ENCODE results near the gene GRM5.

GRM5 gene

DNA sequence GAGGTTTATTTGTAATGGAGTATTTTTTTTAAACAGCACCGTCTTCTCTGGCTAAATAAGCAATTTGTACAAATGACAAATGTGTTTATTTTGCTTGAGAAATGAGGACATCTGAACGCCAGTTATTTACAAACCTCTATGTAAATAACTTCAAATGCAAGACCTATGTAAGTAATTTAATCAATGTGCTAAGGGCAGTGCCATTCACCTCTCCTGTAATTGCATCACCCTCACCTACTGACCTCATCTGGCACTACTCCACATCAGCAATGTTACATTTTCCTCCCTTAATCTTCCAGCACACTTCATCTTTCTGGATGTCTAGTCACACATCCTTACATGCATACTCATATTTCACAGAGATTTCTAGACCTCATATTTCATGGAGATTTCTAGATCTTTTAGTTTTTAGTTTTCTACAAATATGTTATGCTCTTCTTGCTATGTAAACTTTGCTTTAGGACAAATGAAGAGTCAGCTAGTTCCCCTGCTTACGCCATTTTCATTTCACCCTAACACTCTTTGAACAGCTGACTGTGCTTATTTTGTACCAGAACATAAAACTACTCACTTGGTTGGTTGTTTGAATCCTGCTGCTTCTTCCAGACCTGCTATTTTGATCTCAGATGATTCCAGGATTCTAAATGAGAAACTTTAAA, 238.6 kb downstream of the GRM5 start:
- no peak for DNase-seq

DNA sequence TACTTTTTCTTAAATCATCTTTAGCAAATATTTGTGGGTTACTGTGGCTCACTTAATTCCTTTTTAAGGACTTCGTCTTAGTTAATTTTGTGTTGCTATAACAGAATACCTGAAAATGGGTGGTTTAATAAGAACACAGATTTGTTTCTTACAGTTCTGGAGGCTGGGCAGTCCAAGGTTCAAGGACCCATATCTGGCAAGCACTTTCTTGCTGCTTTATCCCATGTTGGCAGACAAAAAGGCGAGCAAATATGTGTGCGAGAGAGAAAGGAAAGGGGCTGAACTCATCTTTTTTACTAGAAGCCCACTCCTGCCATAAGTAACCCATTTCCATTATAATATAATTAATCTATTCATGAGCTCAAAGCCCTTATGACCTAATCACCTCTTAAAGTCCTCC, 246.2 kb downstream of the GRM5 start:
- no peak for DNase-seq

DNA sequence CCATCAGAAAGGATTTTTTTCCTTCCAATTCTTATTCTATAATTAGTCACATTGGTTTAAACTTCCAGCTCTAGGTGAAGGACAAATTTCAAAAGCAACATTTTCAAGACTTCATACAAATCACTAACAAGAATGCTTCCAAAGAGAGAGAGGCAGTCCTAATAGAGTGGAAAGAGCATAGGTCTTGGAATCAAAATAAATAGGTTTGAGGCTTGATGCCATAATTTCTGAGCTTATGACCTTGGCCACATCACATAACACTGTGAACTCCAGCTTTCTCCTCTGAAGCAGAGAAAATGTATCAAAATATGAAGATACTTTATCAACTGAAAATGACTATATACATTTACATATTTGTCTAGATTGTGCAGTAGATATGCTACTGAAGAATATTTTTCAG, 246.8 kb downstream of the GRM5 start:
- no peak for DNase-seq

DNA sequence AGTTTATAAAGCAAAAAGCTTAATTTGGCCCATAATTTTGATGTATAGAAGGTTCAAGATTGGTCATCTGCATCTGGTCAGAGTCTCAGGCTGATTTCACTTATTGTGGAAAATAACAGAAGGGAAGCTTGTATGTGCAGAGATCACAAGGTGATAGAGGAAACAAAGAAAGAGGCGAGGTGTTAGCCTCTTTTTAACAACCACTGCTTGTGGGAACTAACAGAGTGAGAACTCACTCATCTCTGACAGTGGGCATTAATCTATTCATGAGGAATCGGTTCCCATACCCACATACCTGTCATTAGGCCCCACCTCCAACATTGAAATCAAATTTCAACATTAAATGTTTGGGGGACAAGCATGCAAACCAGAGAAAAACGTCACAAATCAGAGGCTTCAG, 250.3 kb downstream of the GRM5 start:
- DNase-seq = no peak

DNA sequence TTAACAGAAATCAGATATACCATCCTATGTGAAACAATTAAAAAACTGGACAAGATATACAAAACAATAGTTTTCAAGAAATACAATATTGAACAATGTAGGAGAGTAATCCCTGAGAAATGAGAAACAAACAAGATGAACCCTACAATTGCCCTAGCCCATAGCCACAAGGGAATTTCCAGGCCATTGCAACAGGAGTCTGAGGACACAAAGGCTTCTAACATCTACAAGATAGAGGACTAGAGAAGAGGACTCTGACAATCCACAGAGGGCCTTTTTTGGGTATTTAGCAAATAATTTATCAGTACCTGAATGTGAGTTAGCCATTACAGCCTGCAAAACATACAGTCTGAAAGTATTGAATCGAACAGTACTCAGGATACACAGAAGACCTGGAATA, 251.7 kb downstream of the GRM5 start:
- no peak for DNase-seq

DNA sequence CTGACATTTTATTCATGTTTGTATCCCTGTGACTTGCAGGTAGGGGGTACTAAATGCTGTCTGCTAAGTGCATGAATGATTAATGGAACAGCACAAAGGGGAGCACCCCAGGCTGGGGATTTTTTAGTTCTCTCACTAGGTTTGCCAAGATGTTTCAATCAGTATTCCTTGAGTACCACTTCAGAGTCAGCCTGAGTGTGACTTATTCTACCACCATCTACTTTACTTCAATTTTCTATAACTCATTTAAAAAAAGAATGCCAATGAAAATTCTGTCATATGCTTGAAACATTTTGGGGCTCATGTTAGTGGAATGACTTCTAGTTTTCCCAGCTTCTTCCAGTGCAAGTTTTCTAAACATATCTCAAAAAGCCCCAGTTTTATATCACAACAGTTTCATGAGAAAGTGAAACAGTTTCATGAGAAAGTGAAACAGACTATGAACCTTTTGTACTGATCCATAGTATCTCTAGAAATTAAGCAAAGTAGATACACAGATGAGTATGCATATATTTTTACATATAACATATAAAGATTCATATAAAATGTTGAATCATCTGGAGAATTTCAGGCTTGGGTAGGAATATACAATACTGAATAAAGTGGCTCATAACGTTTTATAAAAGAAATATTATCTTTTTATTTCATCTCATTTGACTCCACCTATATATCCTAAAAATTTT, 252.4 kb downstream of the GRM5 start:
- DNase-seq = no peak

DNA sequence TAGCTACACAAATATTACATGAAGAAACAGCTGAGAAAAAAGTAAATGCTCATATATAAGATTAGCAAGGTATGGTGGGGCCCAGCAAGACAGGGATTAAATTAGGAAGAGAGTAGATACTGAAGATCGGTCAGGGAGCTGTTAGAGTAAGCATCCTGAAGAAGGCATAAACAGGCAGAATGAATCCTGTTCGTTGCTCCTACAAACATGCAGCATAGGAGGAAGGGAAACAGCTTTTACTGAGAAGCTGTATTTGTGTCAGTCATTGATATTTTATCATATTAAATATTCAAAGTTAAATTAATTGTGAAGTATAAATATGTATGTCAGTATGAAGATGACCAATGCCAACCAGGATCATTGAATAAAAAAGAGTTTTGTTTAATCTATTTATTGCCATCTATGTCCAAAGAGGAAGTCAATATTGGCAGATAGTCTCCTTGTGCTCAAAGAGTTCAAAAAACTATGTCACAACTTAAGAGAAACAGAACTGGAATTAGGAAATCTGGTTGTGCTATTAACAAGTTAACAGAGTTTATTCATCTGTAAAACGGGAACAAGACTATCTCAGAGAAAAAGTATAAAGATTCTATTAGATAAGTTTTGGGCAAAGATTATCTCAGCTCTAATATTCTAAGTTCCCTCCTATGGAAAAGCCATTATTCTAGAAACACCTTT, 255.2 kb downstream of the GRM5 start:
- DNase-seq = no peak

DNA sequence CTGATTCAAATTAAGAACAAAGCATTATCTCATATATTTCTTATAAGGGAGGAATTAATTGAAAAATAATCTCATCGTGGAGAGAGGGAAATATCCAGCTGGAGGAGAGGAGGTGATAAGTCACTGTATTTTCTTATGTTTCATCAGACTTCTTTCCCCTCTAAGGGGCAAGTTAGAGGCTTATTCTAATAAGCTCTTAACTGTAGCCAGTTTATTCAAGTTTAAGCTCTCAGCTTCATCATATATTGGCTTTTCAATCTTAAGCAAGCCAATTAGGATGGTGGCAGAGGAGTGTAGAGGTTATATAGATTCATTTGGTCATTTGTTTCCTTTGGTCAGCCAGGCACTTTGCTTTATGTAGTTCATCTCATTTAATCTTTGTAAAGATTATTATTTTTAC, 256.7 kb downstream of the GRM5 start:
- DNase-seq = no peak

DNA sequence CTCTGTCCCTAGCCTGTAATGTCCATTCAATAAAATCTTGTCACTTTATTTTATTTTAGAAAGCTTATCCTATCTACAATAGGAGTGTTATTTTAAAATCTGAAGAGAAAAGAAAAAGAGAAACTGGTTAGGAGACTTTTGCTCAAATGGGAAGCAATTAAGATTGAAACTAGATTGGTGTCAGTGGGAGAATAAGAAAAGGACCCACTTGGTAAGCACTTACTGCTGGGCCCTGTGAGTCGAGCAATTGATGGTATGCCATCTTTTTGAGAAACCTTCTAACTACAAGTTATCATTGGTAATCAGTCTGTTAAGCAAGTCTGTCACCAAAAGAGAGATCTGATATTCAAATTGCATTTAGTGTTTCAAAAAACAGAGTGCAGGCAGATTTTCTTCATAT, 258.4 kb downstream of the GRM5 start:
- no peak for DNase-seq

DNA sequence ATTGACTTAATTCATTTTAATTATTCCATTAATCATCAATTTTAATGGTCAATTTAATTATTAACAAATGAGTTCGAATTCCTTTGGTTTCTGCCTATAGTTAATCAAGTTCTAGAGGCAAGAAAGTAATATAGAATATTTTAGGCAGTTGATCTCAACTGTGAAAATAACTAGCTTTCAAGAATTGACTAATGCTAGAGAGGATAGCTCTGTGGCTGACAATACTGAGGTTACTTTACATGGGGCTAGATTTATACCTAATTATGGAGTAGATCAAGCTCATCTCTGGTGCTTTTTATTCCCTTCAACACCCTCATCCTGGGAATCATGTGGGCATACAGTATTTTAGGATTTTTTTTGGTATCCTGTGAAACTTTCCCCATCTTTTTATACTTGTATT, 259.4 kb downstream of the GRM5 start:
- no peak for DNase-seq

DNA sequence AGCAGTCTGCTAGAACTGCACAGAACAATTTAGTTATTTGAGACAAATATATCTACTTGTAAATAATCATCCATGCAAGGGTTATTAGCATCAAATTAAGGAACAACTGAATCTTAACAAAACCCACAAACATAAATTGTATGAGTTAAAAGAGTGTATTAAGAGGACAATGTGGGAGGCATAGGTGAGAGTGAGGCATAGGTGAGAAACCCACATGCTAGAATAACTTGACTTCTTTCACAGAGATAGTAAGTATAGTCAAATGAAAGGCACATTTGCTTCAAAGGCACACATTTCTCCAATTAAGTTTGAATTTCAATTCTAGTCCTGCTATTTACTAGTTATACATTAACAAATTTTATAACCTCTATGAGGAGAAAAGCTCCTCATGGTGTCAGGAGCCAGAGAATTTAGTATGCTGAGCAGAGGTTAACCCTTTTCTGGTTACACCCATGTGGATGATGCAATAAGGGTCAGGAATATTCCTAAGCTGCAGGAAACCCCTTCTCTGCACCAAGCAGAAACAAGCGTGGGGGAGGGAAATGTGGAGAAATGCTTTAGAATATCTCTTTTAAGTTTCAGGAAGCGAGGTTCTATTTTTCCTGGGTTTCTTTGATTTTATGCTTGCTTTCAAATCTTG, 264.2 kb downstream of the GRM5 start:
- no peak for DNase-seq

DNA sequence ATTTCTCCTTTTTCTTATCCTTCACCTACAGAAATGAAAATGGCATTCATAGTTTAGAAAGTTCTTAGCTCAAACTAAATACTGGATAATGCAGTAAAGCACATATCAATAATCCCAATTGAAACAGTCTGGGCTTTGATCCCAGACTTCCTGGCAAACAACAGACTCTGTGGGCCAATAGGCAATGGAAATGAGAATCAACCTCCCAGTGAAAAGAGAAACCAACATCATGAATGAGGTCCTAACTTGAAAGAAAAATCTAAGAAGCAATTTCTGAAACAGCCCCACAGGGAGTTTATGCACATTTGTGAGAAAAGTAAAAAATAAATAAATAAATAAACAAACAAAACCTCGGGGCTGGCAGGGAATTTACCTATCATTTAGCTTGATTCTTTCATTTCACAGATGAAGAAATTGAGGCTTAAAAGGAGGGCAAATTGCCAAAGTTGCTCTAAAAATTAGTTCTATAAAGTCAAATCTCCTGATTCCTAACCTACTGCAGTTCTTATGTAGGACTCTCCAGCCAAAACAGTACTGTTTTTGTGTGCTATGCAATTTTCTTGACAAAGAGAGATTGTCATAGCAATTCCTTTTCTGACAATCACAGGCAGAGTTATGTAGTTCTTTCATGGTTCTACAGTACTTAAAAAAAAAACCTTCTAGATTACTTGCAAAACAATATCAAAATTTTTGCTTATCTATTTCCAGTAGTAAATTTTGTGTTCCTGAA, 265.8 kb downstream of the GRM5 start:
- DNase-seq = no peak

DNA sequence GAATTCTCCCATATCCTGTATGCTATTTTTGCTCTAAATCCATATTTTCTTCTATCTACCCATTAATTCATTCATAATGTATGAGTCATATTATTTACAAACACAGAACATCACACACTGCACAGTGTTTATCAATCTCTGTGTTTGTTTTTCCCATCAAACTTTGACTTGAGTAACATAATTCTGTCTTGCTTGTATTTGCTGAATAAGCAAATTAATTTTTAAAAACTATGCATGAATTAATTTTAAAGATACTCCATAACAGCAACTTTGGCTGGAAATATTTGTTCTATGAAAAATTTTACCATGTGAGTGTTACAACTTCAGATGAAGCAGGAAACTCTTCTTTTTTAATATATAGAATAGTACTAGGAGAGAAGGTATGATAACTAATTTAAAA, 275.6 kb downstream of the GRM5 start:
- no peak for DNase-seq

DNA sequence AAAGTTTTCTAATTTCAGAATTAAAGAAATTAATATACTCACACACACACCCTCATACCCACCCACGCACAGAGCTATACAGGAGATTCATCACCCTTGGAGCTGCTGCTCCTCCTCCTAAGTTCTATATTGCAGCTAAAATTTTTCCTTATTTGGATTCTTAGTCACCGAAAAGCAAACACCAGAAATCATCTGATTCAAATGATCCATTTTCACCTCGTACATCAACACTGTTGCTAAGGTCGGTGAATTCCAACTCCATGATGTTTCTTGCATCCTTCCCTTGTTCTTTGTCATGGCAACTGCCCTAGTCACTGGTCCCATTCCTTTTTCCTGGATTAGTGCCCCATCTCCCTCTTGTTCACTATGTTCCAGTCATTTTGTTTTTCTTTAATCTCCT, 286.2 kb downstream of the GRM5 start:
- DNase-seq = no peak

DNA sequence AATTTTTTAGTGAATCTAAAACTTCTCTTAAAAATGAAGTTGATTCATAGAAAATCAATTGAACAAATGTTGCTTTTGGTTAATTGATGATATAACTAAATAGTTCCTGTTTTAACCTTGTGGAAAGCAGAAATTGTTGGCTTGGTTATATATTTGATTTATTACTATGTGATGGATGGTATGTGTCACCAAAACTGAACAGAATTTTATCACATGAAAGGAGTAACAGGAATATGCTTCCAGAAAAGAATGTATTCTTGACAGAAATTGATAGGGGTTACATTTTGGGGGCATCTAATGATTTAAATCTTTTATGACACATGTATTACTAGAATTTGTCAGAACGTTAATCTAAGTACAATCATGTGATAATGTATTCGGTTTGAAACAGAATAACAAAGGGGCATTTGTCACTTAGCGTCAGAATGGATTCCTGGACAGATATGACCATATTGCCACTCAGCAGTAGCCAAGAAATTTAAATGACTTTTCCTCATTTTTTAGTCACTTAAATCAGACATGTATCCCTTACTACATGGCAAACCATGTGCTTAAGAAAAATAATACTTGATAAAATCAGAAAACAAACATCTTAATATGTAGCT, 295.2 kb downstream of the GRM5 start:
- no peak for DNase-seq

DNA sequence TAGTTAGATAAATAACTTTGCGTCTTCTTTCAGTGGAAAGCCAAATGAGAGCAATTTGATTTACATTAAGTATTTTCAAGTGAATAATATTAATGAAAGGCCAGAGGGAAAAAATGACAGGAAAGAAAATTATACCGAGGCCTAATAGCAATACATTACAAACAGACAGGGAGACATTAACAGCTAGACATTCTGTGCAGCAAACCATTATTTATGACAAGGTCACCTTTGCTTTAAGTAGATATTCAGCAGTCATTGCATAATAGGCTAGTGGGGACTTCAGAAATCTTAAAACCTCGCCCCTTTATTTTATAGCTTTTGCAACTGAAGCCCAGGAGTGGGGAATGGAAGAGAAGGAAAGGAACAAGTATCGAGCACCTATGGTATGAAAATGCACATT, 321.6 kb downstream of the GRM5 start:
- no peak for DNase-seq

DNA sequence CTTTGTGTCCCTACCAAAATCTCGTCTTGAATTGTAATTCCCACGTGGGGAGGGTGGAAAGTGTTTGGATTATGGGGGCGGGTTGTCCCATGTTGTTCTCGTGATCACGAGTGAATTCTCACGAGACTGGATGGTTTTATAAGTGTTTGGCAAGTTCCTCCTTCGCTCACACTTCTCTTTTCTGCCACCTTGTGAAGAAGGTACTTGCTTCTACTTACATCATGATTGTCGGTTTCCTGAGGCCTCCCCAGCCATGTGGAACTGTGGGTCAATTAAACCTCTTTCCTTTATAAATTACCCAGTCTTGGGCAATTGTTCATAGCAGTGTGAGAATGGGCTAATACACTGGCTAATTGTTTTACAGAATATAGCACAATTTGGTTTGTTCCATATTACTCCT, 326.3 kb downstream of the GRM5 start:
- no peak for DNase-seq

DNA sequence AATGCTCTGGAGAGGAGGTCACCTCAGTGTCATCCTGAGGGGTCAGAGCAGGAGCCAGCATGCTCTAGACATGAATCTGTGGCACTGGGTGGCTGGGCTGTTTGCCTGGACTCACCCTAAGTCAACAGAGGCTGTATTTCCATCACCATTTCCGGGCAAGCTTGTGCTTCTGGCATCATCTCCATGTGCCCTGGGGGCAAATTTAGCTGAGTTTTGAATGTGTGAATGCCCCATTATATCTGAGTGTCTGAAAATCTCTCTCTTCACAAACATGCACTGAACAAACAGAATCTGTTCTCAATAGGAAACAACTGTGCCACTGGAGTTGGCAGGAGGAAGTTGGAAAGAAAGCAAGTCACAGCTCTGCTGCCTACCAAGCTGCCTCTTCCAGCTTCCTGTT, 356.2 kb downstream of the GRM5 start:
- no peak for DNase-seq

DNA sequence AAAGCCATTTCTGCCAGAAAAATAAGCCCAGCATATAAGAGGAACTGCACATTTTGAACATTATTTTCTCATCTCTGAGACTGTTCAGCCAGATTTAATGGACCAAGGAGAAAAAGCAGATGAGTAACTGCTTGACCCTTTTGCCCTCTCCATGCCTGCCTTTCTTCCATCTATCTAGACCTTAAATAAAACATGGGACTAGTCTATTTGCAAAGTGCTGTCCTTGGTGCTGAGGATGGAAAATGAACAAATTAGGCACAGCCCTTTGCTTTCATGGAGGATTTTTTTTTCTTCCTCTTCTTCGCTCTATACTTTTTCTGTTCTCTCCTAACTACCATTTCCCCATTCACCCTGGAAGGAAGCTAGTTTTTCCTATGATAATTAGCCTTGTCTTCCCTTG, 361.3 kb downstream of the GRM5 start:
- DNase-seq = no peak

DNA sequence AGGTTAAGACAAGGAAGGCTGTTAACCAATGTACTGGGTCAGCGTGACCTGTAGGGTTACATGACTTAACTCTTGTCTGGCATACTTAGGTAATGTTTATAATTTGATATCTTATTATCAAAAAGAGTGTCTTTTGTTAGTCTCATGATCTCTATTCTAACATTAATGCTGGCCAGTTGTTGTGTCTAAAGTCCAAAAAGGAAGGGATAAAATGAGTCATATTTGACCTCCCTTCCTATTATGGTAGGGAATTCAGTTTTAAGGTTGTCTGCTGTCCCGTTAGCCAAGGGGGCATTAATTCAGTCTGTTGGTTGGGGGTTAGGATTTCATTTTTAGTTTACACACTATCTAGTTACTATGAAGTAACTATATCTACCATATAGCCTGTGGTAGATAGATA, 364.0 kb downstream of the GRM5 start:
- no peak for DNase-seq

DNA sequence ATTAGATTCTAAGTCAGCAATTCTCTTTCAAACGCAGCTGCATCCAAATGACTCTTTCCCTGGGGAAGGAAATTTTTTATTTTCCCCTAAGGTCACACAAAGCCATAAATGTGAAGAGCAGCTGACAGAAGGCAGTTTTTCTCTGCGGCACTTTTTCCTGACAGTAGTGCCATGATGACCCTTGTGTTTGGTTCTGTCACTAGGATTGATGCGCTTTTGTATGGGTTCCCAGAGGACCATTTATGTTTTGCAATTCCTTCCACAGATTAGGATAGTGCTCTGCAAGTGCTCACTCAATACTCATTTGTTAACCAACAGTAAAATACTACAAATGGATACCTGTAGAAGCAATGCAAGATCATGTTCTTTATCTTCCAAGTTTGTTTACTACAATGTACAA, 368.6 kb downstream of the GRM5 start:
- no peak for DNase-seq

DNA sequence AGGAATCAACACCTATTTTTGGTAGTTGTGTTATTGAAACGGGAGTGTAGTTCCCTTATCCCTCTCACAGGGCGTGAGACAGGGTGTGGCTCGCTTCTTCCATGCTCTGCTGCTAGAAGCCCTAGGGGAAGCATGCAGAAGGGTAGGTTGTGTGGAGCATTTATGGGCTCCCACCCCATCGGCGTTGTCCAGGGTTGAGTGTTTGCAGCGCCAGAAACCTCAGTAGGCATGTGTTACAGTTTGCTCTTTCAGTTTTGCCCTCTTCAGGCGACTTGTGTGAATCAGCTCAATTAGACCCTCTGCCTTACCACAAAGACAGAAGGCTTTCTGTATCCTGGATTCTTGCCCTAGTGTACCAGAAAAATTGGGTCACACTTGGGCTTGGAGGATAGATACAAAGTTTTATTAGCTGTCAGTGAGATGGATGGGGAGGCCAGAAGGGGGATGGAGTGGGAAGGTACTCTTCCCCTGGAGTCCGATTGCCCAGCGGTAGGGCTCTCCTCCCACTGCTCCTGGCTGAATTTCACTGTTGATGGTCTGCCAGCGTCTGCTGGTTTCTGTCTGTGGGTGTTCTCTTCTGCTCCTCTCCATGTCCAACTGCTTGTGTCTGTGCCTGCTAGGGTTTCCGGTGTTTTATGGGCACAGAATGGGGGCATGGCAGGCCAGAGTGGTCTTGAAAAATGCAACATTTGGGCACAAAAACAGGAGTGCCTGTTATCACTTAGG, 369.9 kb downstream of the GRM5 start:
- DNase-seq = no peak
